OCI-LY1 (cell line): Measurements from ENCODE around the gene ZNF480.
"Not testable (repeated sequence)": the region's sequence is repeated elsewhere in the genome, so short reads cannot be mapped to it uniquely, and the experiment has no call there.

Experiments
- H2AFZ ChIP-seq: fragments of 200-600 bp; sonication (generic), shearing (Covaris generic); 2 replicates; pipeline ENCODE4 v1.6.0; 2014; ENCODE audit warnings: antibody characterized with exemption, mild to moderate bottlenecking, low read length
- H3F3A ChIP-seq: fragments of 200-600 bp; sonication (generic), shearing (Covaris generic); 2 replicates; pipeline ENCODE4 v1.6.0; 2014; ENCODE audit warnings: mild to moderate bottlenecking, antibody characterized with exemption, low read length, moderate library complexity; ENCODE audit not compliant: insufficient read depth
- H3K27ac ChIP-seq: fragments of 200-600 bp; sonication (generic); 2 replicates; pipeline ENCODE4 v1.5.1; 2014; ENCODE audit warnings: low read length, mixed run types, mild to moderate bottlenecking, low read depth; ENCODE audit not compliant: poor library complexity, severe bottlenecking
- H3K27me3 ChIP-seq: fragments of 200-600 bp; sonication (generic); 2 replicates; pipeline ENCODE4 v1.6.0; 2014; ENCODE audit warnings: antibody characterized with exemption, mild to moderate bottlenecking, low read length, moderate library complexity; ENCODE audit not compliant: insufficient read depth
- H3K36me3 ChIP-seq: fragments of 200-600 bp; sonication (generic); 2 replicates; pipeline ENCODE4 v1.6.1; 2014; ENCODE audit warnings: mild to moderate bottlenecking, antibody characterized with exemption, low read length, moderate library complexity, mixed read lengths; ENCODE audit not compliant: insufficient read depth
- H3K4me1 ChIP-seq: fragments of 200-600 bp; sonication (generic); 2 replicates; pipeline ENCODE4 v1.5.1; 2014; ENCODE audit warnings: mild to moderate bottlenecking, low read length, moderate library complexity; ENCODE audit not compliant: insufficient read depth, severe bottlenecking
- H3K4me2 ChIP-seq: fragments of 200-600 bp; sonication (generic), shearing (Covaris generic); 2 replicates; pipeline ENCODE4 v1.6.1; 2014; ENCODE audit warnings: low read length
- H3K4me3 ChIP-seq: fragments of 200-600 bp; sonication (generic); 2 replicates; pipeline ENCODE4 v1.5.1; 2014; ENCODE audit warnings: low read length, low read depth, mild to moderate bottlenecking, mixed read lengths; ENCODE audit not compliant: poor library complexity, severe bottlenecking
- H3K79me2 ChIP-seq: fragments of 200-600 bp; shearing (Covaris generic); 2 replicates; pipeline ENCODE4 v1.6.1; 2016; ENCODE audit warnings: mixed run types, low read length, mixed read lengths; ENCODE audit not compliant: insufficient read depth
- H3K9ac ChIP-seq: fragments of 200-600 bp; sonication (generic), shearing (Covaris generic); 2 replicates; pipeline ENCODE4 v1.6.1; 2014; ENCODE audit warnings: mild to moderate bottlenecking, low read length, mixed read lengths
- H3K9me2 ChIP-seq: fragments of 200-600 bp; sonication (generic), shearing (Covaris generic); 2 replicates; pipeline ENCODE4 v1.6.1; 2014; ENCODE audit warnings: low read depth, mild to moderate bottlenecking, low read length, mixed read lengths
- H3K9me3 ChIP-seq: fragments of 200-600 bp; shearing (Covaris generic); 2 replicates; pipeline ENCODE4 v1.6.1; 2014; ENCODE audit warnings: low read length, mixed read lengths
- H4K20me1 ChIP-seq: fragments of 200-600 bp; sonication (generic), shearing (Covaris generic); 2 replicates; pipeline ENCODE4 v1.6.0; 2016; ENCODE audit warnings: mild to moderate bottlenecking, low read length; ENCODE audit not compliant: insufficient read depth
- EZH2 ChIP-seq: fragments of 200-600 bp; sonication (generic), shearing (Covaris generic); IDR thresholded peaks from 2 replicates; pipeline ENCODE4 v1.8.0; 2017; ENCODE audit warnings: borderline replicate concordance, mixed run types, mild to moderate bottlenecking, antibody characterized with exemption, low read length, moderate library complexity, mixed read lengths
- TF ChIP-seq, protein P1 (sequence below): fragments of 200-600 bp; sonication (generic), shearing (Covaris generic); IDR thresholded peaks from 2 replicates; pipeline ENCODE4 v1.5.1; 2017; ENCODE audit warnings: mild to moderate bottlenecking, antibody characterized with exemption, low read length, moderate library complexity, mixed read lengths

Gene ZNF480

GRCh38 chr19:52286256-52286655 is 10.7 kb upstream of the ZNF480 start:
- Histone ChIP-seq H3K9me3 (peaks cover 27% of the 10 kb centered on the region), H2AFZ (no peak overlapping the region), H3K9me2 (no peaks in the 10 kb centered on the region), H3K4me1 (no peaks in the 10 kb centered on the region), H3F3A (no peaks in the 10 kb centered on the region), H3K36me3 (peaks cover 98% of the 10 kb centered on the region), H4K20me1 (no peaks in the 10 kb centered on the region), H3K9ac (no peak overlapping the region), H3K4me2 (no peak overlapping the region), H3K4me3 (no peak overlapping the region), H3K27me3 (no peaks in the 10 kb centered on the region), H3K27ac (no peak overlapping the region), H3K79me2 (peaks cover 7% of the 10 kb centered on the region)
- TF ChIP-seq EZH2: no peak
- TF ChIP-seq, protein P1, sequence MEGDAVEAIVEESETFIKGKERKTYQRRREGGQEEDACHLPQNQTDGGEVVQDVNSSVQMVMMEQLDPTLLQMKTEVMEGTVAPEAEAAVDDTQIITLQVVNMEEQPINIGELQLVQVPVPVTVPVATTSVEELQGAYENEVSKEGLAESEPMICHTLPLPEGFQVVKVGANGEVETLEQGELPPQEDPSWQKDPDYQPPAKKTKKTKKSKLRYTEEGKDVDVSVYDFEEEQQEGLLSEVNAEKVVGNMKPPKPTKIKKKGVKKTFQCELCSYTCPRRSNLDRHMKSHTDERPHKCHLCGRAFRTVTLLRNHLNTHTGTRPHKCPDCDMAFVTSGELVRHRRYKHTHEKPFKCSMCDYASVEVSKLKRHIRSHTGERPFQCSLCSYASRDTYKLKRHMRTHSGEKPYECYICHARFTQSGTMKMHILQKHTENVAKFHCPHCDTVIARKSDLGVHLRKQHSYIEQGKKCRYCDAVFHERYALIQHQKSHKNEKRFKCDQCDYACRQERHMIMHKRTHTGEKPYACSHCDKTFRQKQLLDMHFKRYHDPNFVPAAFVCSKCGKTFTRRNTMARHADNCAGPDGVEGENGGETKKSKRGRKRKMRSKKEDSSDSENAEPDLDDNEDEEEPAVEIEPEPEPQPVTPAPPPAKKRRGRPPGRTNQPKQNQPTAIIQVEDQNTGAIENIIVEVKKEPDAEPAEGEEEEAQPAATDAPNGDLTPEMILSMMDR: no peak

- Histone ChIP-seq H3K27ac (no peak overlapping the region), H4K20me1 (no peaks in the 10 kb centered on the region), H3K4me1 (peaks cover 6% of the 10 kb centered on the region), H3K79me2 (no peaks in the 10 kb centered on the region), H3F3A (no peaks in the 10 kb centered on the region), H3K4me3 (no peak overlapping the region), H3K9me3 (peaks cover 8% of the 10 kb centered on the region; the same call in 1 of the 2 replicates), H3K36me3 (peaks cover 55% of the 10 kb centered on the region), H3K4me2 (no peak overlapping the region), H2AFZ (no peak overlapping the region), H3K27me3 (no peaks in the 10 kb centered on the region), H3K9me2 (no peaks in the 10 kb centered on the region), H3K9ac (no peak overlapping the region)
- TF ChIP-seq EZH2: no peak
- TF ChIP-seq, protein P1: no peak
These were observed 5.2 kb upstream of the ZNF480 start for GRCh38 chr19:52291781-52292180.

- H3K4me1 ChIP-seq: peaks cover 12% of the 10 kb centered on the region
- peaks cover 43% of the 10 kb centered on the region for H3K36me3 ChIP-seq
- not testable (repeated sequence) for H4K20me1 ChIP-seq, H3K9me2 ChIP-seq, H2AFZ ChIP-seq, H3K79me2 ChIP-seq, H3K4me2 ChIP-seq, H3K27ac ChIP-seq, H3F3A ChIP-seq, H3K9me3 ChIP-seq, H3K4me3 ChIP-seq, H3K27me3 ChIP-seq, H3K9ac ChIP-seq
These were observed 4.0 kb upstream of the ZNF480 start for GRCh38 chr19:52292946-52293345.

- Histone ChIP-seq H3K27ac (no peak overlapping the region), H2AFZ (no peak overlapping the region), H3K9me2 (no peaks in the 10 kb centered on the region), H3K36me3 (peaks cover 42% of the 10 kb centered on the region), H3K4me2 (peak overlapping the region; percentile 92), H3K9me3 (peaks cover 11% of the 10 kb centered on the region), H3K27me3 (no peaks in the 10 kb centered on the region), H3K9ac (peak overlapping the region; percentile 72), H3F3A (no peaks in the 10 kb centered on the region), H3K4me3 (peak overlapping the region; percentile 99), H3K79me2 (peaks cover 6% of the 10 kb centered on the region; the same call in 1 of the 2 replicates), H3K4me1 (peaks cover 14% of the 10 kb centered on the region), H4K20me1 (no peaks in the 10 kb centered on the region)
- TF ChIP-seq, protein P1: no peak
- no peak for TF ChIP-seq EZH2
These were observed 583 bp upstream of the ZNF480 start for GRCh38 chr19:52296400-52296772.
